GM10266 (cell line): Measurements from ENCODE around the gene PML.

Experiments
- DNase-seq: peaks from one replicate; pipeline ENCODE4 v3.0.0; 2012; ENCODE audit errors: extremely low spot score
- CTCF ChIP-seq: IDR thresholded peaks from 2 replicates; pipeline ENCODE4 v1.5.1; 2012; ENCODE audit warnings: mild to moderate bottlenecking, low read depth; ENCODE audit not compliant: control insufficient read depth, insufficient read depth; ENCODE audit errors: missing control alignments

Gene PML

GRCh38 chr15:74042603-74043424 is 48.3 kb downstream of the PML start:
- no peak for TF ChIP-seq CTCF

GRCh38 chr15:74043425-74044266 is 49.1 kb downstream of the PML start:
- no peak for TF ChIP-seq CTCF
- DNase-seq = no peak

More at GRCh38 chr15:74042603-74043424, 48.3 kb downstream of the PML start:
- DNase-seq = no peak

- no peak for DNase-seq
- no peak for TF ChIP-seq CTCF
These were observed 50.0 kb downstream of the PML start for GRCh38 chr15:74044267-74045110.

GRCh38 chr15:74045184-74045583 is 50.7 kb downstream of the PML start:
- TF ChIP-seq CTCF = no peak
- DNase-seq = no peak

- DNase-seq = no peak
- no peak for TF ChIP-seq CTCF
These were observed 51.2 kb downstream of the PML start for GRCh38 chr15:74045636-74046274.

GRCh38 chr15:74046275-74046674 is 51.8 kb downstream of the PML start:
- DNase-seq = no peak
- TF ChIP-seq CTCF = no peak
